Measurements from ENCODE around the gene RPA1. TPM values are rescaled to one million over a fixed set of nuclear protein-coding genes. Genes with fewer than 3 reads are reported as not detected.

Gene RPA1
- polyA plus RNA-seq, 1 donor from 2014 or later = 8.4 TPM

GRCh38 chr17:1865252-1866037 lies 35.6 kb downstream of the RPA1 start:
- H3K27ac ChIP-seq (ENCODE audit: low read length) = no peak overlapping the region
- no peaks in the 10 kb centered on the region for H3K9me2 ChIP-seq (ENCODE audit: insufficient read depth, low read length)
- no peaks in the 10 kb centered on the region for H3K27me3 ChIP-seq (ENCODE audit: insufficient read depth, low read depth, low read length)
- no peaks in the 10 kb centered on the region for H3K36me3 ChIP-seq (ENCODE audit: insufficient read depth, low read length)
- H3K79me2 ChIP-seq (replicated peaks; ENCODE audit: insufficient read depth, low read length) = no peaks in the 10 kb centered on the region
- no peaks in the 10 kb centered on the region for H3F3A ChIP-seq (ENCODE audit: insufficient read depth, low read length, poor library complexity, severe bottlenecking)
- TF ChIP-seq MXI1 (conservative IDR thresholded peaks at IDR 0.05; ENCODE audit: poor library complexity, severe bottlenecking) = no peak
- H2AFZ ChIP-seq (ENCODE audit: low read depth, low read length) = no peak overlapping the region
- no peak overlapping the region for H3K4me3 ChIP-seq (ENCODE audit: low read length)
- no peak overlapping the region for H3K4me2 ChIP-seq (ENCODE audit: low read length)
- no peaks in the 10 kb centered on the region for H3K9me3 ChIP-seq (ENCODE audit: low read length)
- H4K20me1 ChIP-seq (ENCODE audit: insufficient read depth) = no peaks in the 10 kb centered on the region
- H3K9ac ChIP-seq (ENCODE audit: low read length) = no peak overlapping the region

GRCh38 chr17:1867307-1867706 lies 37.5 kb downstream of the RPA1 start:
- no peaks in the 10 kb centered on the region for H3K79me2 ChIP-seq (replicated peaks; ENCODE audit: insufficient read depth, low read length)
- no peaks in the 10 kb centered on the region for H4K20me1 ChIP-seq (ENCODE audit: insufficient read depth)
- no peaks in the 10 kb centered on the region for H3K9me2 ChIP-seq (ENCODE audit: insufficient read depth, low read length)
- TF ChIP-seq EZH2 (IDR thresholded peaks at IDR 0.05; ENCODE audit: borderline replicate concordance, insufficient read depth, low read length, poor library complexity, severe bottlenecking) (no peak), EP300 (conservative IDR thresholded peaks at IDR 0.05; ENCODE audit: poor library complexity, severe bottlenecking) (no peak), TAF1 (IDR thresholded peaks at IDR 0.05; ENCODE audit: low read depth) (no peak)
- H3K27me3 ChIP-seq (ENCODE audit: insufficient read depth, low read depth, low read length) = no peaks in the 10 kb centered on the region
- no peak overlapping the region for H3K27ac ChIP-seq (ENCODE audit: low read length)
- no peaks in the 10 kb centered on the region for H3F3A ChIP-seq (ENCODE audit: insufficient read depth, low read length, poor library complexity, severe bottlenecking)
- H2AFZ ChIP-seq (ENCODE audit: low read depth, low read length) = no peak overlapping the region
- no peak overlapping the region for H3K9ac ChIP-seq (ENCODE audit: low read length)
- no peak overlapping the region for H3K4me2 ChIP-seq (ENCODE audit: low read length)
- H3K9me3 ChIP-seq (ENCODE audit: low read length) = no peaks in the 10 kb centered on the region
- no peaks in the 10 kb centered on the region for H3K36me3 ChIP-seq (ENCODE audit: insufficient read depth, low read length)
- no peak overlapping the region for H3K4me3 ChIP-seq (ENCODE audit: low read length)

GRCh38 chr17:1868090-1868489 lies 38.3 kb downstream of the RPA1 start:
- Histone ChIP-seq H3K4me2 (ENCODE audit: low read length) (no peak overlapping the region), H3K9ac (ENCODE audit: low read length) (no peak overlapping the region), H2AFZ (ENCODE audit: low read depth, low read length) (no peak overlapping the region), H3K27me3 (ENCODE audit: insufficient read depth, low read depth, low read length) (no peaks in the 10 kb centered on the region), H3K79me2 (replicated peaks; ENCODE audit: insufficient read depth, low read length) (no peaks in the 10 kb centered on the region), H3K36me3 (ENCODE audit: insufficient read depth, low read length) (no peaks in the 10 kb centered on the region), H3K4me3 (ENCODE audit: low read length) (no peak overlapping the region), H3F3A (ENCODE audit: insufficient read depth, low read length, poor library complexity, severe bottlenecking) (no peaks in the 10 kb centered on the region), H3K9me2 (ENCODE audit: insufficient read depth, low read length) (no peaks in the 10 kb centered on the region), H3K27ac (ENCODE audit: low read length) (no peak overlapping the region), H4K20me1 (ENCODE audit: insufficient read depth) (no peaks in the 10 kb centered on the region), H3K9me3 (ENCODE audit: low read length) (no peaks in the 10 kb centered on the region)
- TF ChIP-seq SMC3 (conservative IDR thresholded peaks at IDR 0.05; ENCODE audit: poor library complexity) (no peak), MXI1 (conservative IDR thresholded peaks at IDR 0.05; ENCODE audit: poor library complexity, severe bottlenecking) (no peak), EZH2 (IDR thresholded peaks at IDR 0.05; ENCODE audit: borderline replicate concordance, insufficient read depth, low read length, poor library complexity, severe bottlenecking) (no peak), RAD21 (conservative IDR thresholded peaks at IDR 0.05) (no peak), TAF1 (IDR thresholded peaks at IDR 0.05; ENCODE audit: low read depth) (no peak), REST (IDR thresholded peaks at IDR 0.05; ENCODE audit: borderline replicate concordance) (no peak), POLR2AphosphoS5 (IDR thresholded peaks at IDR 0.05) (no peak), EP300 (conservative IDR thresholded peaks at IDR 0.05; ENCODE audit: poor library complexity, severe bottlenecking) (no peak)
- TF ChIP-seq, protein P1, sequence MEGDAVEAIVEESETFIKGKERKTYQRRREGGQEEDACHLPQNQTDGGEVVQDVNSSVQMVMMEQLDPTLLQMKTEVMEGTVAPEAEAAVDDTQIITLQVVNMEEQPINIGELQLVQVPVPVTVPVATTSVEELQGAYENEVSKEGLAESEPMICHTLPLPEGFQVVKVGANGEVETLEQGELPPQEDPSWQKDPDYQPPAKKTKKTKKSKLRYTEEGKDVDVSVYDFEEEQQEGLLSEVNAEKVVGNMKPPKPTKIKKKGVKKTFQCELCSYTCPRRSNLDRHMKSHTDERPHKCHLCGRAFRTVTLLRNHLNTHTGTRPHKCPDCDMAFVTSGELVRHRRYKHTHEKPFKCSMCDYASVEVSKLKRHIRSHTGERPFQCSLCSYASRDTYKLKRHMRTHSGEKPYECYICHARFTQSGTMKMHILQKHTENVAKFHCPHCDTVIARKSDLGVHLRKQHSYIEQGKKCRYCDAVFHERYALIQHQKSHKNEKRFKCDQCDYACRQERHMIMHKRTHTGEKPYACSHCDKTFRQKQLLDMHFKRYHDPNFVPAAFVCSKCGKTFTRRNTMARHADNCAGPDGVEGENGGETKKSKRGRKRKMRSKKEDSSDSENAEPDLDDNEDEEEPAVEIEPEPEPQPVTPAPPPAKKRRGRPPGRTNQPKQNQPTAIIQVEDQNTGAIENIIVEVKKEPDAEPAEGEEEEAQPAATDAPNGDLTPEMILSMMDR (IDR thresholded peaks at IDR 0.05; ENCODE audit: poor library complexity, severe bottlenecking) = no peak

Data from neural cell (in vitro differentiated cells).